DMS53 (cell line): Measurements from ENCODE around the gene BANF2.

Experiments
- DNase-seq: peaks from one replicate; lab custom pipeline; 2025; lab: John Stamatoyannopoulos, UW

BANF2 gene

DNA sequence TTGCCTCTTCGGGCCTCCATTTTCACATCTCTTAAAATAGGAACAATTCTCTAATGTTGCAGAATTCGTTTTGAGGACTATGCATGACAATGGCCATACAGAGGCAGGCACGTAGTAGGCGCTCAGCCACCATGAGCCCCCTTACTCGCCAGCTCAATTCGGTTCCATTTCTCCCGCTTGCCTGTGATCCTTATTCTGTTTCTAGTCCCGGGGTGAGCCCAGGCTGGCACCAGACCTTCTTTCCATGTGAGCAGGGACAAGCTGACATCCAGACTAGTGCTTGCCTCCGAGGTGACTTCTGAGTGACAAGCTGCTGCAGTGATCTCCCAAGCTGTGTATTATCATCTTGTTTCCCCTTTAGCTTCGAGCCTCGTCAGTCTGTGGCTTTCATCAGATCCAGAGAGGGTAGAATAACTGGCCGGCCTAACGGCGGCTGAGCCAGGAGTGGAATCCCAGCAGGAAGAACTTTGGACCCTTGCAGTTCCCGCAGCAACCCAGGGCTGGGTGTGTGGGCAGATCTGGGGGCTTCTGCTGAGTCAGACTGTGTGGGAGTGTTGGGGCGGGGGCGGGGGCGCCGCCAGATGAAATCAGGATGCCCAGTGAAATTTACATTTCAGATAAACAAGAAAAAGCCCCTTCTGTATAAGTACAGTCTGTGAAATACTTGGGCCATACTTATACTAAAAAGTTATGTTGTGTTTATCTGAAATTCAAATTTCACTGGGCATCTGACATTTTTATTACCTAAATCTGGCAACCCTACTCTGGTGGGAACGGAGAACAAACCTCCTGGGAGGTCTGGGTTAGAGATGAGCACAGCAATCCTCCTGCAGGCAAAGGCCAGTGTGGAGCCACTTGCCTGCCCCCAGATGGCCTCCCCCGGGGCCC, 10.9 kb downstream of the BANF2 start:
- no peak for DNase-seq

DNA sequence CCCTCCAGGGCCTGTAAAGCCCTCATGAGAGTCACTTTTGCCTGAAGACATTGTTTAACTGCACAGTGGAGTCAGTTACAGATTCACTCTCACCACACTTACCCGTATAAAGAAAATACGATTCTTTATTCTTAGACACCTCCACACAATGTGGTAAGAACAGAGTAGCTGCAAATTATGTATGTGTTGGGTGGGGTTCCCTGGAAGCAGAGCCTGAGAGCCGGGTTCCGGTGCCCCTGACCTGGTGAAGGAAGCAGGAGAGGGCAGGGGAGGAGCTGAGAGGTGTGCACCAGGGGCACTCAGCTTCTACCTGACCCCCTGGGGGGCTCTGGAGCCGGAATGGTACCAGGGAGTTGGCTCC, 11.5 kb downstream of the BANF2 start:
- no peak for DNase-seq

DNA sequence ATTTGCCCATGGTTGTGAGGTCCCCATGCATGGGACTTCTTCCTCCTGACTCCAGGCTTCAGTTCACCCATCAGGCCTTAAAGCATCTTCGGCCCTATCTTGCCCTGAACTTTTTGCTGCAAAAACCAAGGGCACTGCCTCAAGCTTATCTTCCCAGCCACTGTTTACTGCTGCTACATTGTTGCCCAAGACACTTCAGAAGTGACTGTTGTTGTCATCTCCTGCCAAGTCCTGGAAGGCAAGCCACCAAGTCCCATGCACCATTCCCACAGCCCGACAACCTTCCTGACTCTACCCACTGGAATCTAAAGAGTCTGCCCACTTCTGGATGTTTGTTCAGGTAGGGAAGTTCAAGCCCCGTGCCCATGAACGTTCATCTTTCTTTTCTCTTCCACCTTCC, 12.4 kb downstream of the BANF2 start:
- no peak for DNase-seq

DNA sequence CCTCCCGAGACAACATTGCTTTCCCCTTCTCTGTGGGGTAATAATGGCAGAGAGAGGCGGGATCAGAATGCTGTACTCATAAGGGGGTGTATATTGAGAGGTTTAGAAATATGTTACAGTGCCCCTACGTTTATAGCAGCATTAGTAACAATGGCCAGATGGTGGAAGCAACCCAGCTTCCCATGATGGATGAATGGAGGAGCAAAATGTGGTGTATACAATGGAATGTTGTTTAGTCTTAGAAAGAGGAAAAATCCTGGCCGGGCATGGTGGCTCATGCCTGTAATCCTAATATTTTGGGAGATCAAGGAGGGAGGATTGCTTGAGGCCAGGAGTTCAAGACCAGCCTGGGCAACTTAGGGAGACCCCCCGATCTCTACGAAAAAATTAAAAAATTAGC, 12.9 kb downstream of the BANF2 start:
- no peak for DNase-seq

DNA sequence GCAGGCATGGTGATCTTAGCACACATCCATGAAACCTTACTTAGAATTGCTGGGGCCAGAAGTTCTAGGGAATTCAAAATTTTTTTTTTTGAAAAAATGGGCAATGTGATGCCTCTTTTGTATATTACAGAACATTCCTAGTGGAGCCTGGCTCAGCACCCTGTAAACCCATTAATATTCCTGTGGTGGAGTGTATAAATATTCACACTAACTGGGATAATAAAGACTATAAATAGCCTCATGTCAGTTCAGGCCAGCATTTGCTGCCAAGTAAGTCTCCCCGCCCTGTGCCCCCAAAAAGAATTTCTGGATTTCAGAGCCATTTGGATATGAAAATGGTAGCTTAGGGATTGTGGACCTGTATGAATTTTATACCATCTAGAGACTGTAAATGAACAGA, 14.8 kb downstream of the BANF2 start:
- DNase-seq: no peak

DNA sequence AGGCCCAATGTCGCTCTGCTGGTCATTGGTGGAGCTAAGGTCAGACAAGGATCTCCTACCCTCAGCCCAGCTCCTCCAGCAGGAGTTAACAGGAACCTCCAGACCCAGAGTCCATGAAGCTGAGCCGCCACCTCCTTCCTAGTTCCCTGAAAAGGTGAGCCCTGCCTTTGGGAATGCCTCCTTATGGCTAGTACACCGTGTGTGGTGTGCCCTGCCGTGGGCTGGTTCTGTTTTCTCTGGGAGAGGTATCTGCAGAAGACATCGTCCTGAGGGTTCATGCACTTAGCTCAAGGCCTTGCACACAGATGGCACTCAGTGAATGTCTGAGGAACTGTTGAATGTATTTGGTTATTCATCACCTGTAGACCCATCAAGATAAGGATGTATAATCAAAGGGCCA, 15.3 kb downstream of the BANF2 start:
- DNase-seq: no peak

DNA sequence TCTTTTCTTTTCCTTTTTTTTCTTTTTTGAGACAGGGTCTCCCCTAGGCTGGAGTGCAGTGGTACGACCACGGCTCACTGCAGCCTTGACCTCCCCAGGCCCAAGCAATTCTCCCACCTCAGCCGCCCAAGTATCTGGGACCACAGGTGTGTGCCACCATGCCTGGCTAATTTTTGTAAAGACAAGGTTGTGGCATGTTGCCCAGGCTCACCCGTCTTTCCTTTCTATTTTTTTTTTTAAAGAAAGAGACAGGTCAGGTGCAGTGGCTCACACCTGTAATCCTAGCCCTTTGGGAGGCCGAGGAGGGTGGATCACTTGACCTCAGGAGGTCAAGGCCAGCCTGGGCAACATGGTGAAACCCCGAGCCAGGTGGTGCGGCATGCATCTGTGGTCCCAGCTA, 16.6 kb downstream of the BANF2 start:
- DNase-seq: no peak

DNA sequence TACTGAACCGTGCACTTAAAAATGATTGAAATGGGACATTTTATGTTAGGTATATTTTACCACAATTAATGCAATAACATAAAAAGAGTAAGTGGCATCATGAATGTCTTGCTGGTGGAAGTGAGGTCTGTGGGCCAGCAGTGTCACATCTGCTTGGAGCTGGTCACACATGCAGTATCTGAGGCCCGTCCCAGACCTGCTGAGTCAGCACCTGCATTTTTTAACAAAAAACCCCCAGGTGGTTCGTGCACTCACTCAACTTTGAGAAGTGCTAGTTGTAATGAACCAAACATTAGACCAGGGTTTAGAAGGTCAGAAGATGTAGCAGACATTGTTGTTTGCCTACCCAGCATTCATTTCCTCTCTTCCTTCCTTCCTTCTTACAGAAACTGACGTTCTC, 21.0 kb downstream of the BANF2 start:
- no peak for DNase-seq

DNA sequence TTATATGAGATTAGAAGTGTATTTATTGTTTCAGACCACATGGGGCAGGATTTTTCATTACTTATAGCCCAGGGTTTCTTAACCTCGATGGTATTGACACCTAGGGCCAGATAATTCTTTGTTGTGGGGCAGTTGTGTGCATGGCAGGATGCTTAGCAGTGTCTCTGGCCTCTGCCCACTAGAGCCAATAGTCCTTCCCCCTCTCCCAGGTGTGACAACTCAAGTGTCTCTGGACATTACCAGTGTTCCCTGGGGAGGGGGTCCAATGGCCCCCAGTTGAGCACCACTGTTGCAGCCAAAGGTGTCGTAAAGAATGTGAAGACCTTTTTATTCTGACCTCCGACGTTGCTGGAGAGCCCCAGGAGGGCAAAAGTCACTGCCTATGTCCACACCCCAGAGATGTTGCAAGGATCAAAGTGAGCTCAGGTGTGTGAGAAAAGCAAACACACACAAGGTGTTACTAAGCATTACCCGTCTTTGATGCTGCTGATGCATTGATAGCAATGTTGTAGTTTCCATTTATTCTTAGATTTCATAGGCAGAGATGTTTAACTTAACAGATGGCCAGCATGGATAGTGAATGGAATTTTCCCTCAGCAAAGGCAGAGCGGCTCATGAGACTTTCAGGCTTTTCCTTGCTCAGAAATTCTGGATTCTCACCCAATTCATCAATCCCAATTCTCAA, 22.2 kb downstream of the BANF2 start:
- DNase-seq: peak; percentile 88

DNA sequence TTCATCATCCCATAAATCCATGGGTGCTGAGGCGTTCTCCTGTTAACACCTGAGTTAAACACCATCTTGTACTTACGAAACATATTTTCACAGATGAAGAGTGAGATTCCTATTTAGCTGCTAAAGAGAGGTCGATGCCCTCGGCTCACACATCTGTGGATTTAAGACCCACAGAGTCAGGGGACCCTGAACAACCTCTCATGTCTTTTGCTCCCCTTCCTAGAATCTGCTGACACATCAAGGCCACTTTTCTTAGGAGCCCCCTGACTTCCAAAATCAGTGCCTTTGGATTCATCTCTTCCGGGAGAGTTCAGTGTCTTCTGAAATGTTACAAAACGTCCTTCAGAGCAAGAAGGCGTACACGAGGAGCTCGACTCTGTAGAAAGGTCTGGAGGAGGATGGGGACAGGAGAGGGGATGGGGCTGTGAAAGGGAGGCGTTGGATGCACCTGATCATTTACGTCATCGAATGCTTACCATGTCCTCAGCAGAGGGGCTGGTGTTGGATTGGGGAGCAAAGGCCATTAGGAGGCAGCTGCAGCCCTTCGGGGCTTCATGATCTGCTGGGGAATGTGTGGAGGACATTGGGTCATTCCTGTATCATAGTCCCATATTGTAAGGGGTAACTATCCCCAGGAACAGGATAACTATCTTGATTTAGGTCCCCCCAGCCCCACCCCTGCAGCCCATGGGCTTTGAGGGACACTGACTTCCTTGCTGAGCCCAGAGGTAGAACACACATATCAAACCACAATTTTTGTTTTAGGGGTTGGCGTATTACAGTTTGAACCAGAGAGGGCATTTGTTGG, 22.9 kb downstream of the BANF2 start:
- no peak for DNase-seq

DNA sequence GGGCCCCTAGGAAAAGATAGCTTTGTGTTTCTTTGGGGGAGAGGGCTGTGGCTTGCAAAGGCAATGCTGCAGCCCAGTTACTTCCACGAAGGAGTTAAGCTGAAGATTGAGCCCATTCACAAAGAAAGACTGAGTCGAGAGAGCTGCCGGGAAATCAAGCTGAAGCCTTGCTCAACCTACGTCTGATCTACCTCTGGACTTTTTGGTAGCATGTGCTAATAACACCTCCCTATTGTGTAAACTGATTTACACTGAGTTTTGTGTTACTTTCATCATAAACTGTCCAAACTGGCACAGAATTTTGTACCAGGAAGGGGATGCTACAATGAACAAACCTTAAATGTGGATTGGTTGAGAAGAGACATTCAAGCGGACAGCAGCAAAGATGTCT, 23.5 kb downstream of the BANF2 start:
- DNase-seq: no peak

DNA sequence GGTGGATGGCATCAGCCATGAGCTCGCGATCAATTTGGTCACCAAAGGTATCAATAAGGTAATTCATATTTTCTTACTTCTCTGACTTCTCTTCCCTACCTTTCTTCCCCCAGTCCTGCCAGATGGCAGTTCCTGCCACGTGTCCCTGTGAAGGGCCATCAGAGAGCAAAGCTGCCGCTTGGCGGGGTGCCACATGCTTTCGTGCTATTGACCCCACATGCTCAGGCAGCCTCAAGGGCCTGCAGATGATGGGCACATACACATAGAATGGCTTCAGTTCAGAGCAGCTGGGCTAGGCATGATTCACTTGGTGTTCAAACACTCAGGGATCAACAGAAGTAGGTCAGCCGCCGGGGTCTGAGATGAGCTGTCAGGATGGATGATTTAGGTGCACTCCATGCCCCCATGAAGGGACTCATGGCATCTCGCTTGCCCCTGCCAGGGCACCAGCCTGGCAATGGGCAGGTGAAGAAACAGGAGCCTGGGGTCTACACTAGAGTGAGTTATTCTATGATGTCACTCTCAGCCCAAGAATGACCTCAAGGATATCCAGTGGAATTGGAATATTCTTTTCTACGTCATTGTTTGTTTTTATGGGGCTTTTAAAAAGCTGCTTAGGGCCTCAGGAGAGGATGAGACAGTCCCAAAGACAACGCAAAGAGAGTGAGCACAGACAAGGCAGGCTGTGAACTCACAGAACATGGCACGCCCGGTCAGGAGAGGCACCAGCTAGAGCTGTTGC, 25.5 kb downstream of the BANF2 start:
- DNase-seq: peak; percentile 100

DNA sequence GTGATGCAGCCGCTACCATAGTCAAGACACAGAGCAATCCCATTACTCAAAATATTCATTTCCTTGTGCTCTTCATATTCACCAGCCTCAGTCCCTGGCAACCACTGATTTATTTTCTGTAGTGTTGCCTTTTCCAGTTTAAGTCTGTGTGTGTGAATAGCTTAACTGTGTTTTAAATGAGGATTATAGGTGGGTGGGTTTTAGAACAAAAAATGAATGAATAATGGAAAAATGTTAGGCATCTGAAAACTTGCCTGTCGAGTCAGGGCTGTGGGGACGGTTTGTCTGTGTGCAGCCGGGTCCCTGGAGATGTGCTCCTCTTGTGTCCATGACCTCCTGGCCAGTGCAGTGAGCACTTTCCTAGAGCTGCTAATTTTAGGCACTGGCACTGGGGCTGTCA, 27.1 kb downstream of the BANF2 start:
- no peak for DNase-seq

DNA sequence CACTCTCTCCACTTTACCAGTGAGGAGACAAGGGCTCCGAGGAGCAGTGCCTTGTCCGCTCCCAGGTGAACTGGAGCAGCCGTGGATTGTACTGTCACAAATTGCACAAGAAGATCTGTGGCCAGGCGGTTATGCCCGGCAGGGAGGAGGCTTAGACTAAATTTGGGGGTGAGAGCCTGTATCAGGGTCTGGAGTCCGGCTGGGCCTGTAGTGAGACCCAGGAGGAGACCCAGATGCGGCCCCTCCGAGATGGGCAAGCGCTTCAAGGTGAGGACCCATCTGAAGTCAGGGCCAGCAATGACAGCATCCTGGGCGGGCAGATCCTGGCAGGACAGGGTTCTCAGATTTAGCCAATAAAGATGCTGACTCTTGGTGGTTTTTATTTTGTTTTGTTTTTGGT, 27.6 kb downstream of the BANF2 start:
- DNase-seq: no peak

DNA sequence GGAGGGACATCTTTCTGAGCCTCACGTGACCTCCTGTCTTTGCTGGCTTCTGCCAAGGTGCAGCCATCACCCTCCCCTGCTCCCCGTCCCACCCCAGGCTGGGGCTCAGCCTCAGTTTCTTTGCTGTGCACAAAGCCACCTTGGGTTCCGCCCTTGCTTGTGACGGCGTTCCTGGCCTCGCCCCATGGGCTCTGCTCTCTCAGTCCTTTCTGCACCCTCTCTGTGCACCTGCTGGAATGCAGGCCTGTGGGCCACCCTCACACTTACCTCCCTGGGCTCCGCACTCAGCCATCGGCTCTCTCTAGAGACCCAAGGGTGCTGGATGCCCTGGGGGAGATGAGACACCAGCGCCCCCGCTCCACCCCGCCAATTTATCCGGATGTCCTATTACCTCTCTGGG, 28.3 kb downstream of the BANF2 start:
- no peak for DNase-seq

DNA sequence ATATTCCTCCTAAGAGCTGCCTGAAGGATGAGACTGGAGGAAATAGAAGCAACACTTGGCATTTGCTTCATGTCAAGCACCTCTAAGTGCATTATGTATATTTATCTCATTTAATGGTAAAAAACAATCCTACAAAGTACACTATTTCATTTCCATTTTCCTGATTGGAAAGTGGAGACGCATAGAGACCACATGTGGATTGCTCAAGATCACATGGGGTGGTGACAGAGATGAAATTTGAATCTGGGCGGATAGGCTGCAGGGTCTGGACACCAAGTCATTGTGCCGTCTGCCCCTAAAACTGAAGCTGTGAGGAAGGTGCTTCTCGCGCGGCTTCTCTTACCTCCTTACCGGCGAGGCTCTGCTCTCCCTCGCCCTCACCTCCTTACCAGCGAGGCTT, 30.3 kb downstream of the BANF2 start:
- DNase-seq: no peak

DNA sequence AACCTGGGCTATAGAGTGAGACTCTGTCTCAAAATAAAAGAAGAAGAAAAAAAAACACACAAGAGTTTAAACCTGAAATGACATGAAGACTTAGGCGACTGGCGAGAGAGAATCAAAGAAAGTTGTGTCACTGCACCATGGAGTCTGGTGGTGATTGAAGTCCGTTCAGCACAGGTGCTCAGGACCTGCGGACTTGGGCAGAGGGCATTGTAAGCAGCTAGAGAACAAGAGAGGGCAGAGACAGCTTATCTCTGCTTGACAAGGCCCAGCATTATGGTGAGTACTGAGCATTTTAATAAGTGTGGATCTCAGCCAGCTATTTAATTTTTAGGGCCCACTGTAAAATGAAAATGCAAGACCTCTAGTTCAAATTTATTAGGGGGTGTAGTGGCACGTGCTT, 31.5 kb downstream of the BANF2 start:
- DNase-seq: no peak

DNA sequence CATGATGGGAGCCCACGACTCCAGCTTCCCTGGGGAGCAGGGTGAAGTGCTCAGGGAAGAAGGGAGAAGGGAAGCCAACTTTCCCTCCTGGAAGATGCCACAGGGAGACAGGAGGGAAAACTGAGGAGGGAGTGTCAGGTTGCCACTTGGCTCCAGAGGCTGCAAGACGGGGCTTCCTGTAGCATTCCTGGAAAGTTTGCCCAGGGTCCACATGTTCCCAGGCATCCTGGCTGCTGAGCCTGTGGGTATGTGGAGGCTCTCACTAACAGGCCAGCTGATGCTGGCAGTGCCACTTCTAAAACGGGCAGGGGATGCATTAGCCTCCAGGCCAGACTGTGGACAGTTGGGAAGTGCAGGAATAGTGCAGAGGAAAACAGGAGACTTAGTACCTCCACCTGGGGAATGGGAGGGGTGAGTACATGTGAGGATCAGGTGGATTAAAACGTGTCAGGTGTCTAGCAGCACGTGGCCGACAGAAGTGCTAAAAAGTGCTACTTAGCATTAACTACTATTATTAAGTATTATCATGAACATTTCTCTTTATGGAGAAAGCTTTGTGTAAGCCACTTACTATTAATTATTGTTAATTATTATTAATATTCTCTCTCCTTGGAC, 33.2 kb downstream of the BANF2 start:
- DNase-seq: no peak

DNA sequence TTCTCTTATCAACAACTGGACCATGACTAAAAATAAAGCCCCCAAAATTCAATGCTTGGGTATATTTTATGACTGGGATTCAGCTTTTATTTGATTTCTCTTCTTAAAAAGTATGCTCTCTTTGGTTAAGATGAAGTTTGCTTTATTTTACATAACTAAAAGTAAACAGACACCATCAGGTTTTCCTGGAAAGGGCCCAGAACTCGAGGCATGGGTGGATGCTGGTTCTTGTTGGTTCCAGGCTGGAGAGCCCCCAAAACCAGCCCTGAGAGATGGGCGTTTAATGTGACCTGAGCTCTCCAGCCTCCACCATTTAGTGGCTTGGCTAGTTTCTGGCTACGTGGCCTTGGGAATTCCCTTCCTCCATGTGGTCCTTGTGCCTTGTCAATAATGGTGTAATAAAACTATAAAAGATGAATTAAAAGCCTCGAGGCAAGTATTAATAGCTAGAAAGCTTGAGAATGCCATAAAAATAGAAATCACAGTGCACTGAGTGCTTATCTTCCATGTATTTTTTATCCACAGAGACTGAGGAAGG, 34.1 kb downstream of the BANF2 start:
- no peak for DNase-seq

DNA sequence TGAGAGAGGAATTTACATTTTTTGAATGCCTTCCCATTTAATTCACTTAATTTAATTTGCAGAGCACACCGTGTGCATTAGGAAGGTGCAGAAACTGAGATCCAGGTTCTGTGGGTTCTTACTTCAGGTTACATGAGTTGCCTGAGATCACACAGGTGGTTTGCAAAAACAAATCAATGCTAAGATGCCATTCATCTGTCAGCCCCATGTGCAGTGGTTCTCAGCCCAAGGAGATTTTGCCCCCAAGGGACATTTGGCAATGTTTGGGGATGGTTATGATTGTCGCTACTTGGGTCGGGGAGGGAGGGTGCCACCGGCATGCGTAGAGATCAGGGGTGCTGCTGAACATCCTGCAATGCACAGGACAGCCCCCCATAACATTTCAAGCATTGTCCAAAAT, 34.6 kb downstream of the BANF2 start:
- no peak for DNase-seq

DNA sequence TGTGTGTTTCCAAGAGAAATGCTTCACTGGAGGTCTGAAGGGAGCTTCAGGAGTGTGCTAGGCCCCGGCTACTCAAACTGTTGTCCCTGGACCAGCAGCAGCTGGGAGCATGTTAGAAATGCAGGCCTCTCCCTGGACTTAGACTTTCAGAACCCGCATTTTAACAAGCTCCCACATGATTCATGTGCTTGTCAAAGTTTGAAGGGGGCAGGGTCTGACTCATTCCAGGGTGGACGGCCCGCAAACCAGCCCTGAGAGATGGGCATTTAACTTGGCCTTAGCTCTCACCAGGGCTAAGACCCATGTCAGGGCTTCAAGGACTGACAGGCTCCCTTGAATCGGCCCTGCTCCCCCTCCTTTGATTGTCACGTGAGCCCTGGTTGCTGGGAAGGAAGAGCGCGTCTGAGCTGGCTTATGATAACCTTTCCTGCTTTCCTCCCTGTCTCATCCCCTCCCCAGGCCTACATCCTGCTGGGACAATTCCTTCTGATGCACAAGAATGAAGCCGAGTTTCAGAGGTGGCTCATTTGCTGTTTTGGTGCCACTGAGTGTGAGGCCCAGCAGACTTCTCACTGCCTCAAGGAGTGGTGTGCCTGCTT, 35.5 kb downstream of the BANF2 start:
- DNase-seq: no peak
